Lung (tissue), 12 donors: ENCODE measurements around the gene TBCCD1. TPM values are rescaled to one million over a fixed set of nuclear protein-coding genes. Genes with fewer than 3 reads are reported as not detected.

Experiments
- ATAC-seq: fragments of 200-7000 bp; cut with Tn5 transposase; one replicate; pipeline ENCODE4 v1.9.1; 2020; ENCODE audit warnings: moderate number of reproducible peaks; ENCODE audit not compliant: insufficient read depth, low FRiP score
- DNase-seq, 3 donors: peaks; one replicate each; pipeline ENCODE4 v3.0.0-alpha.2; 2013 to 2017
- H3K27ac ChIP-seq, 2 donors: one replicate each; pipeline ENCODE4 v1.5.1; 2013; ENCODE audit warnings: mild to moderate bottlenecking in 2 of 2, moderate library complexity in 2 of 2, control low read depth in 1 of 2, inconsistent platforms in 1 of 2, low read depth in 1 of 2, low read length in 1 of 2
- H3K27me3 ChIP-seq, 3 donors: one replicate each; pipeline ENCODE4 v1.5.1; 2013; ENCODE audit warnings: low read length in 2 of 3; ENCODE audit not compliant: control insufficient read depth in 3 of 3, insufficient read depth in 3 of 3
- H3K36me3 ChIP-seq, 4 donors: one replicate each; pipeline ENCODE4 v1.5.1; 2013; ENCODE audit warnings: low read length in 4 of 4, mild to moderate bottlenecking in 1 of 4, moderate library complexity in 1 of 4; ENCODE audit not compliant: control insufficient read depth in 4 of 4, insufficient read depth in 4 of 4
- H3K4me1 ChIP-seq, 5 donors: one replicate each; pipeline ENCODE4 v1.5.1; 2013; ENCODE audit warnings: low read length in 5 of 5, mild to moderate bottlenecking in 2 of 5, moderate library complexity in 1 of 5; ENCODE audit not compliant: control insufficient read depth in 5 of 5, insufficient read depth in 5 of 5
- H3K4me3 ChIP-seq: one replicate; pipeline ENCODE4 v1.5.1; 2013; ENCODE audit warnings: mild to moderate bottlenecking, control low read depth, moderate library complexity
- H3K9ac ChIP-seq, 2 donors: one replicate each; pipeline ENCODE4 v1.5.1; 2013; ENCODE audit warnings: low read length in 2 of 2, control low read depth in 1 of 2; ENCODE audit not compliant: insufficient read depth in 1 of 2
- H3K9me3 ChIP-seq, 4 donors: one replicate each; pipeline ENCODE4 v1.5.1; 2013; ENCODE audit warnings: low read length in 3 of 4, mild to moderate bottlenecking in 1 of 4, moderate library complexity in 1 of 4; ENCODE audit not compliant: control insufficient read depth in 4 of 4, insufficient read depth in 3 of 4
- WGBS, 2 donors: extraction: QIAGEN DNeasy Blood & Tissue Kit; methylation state at CpG; one replicate each; pipeline ENCODE4 v1.1.7; 2013; 5-methylcytosine and 5-hydroxymethylcytosine counted together
- polyA plus RNA-seq, 2 donors: library from polyadenylated mRNA; stranded (reverse); fragments of 200-250 nt; gene quantifications; one replicate each; pipeline ENCODE4 v1.2.1, GENCODE V29; 2013
- total RNA-seq, 2 donors: library from RNA; depleted of rRNA in 1 of 2; stranded (reverse); fragments of >200 nt in 1 of 2; gene quantifications; one replicate each; pipeline ENCODE4 v1.2.1, GENCODE V29; 2014 to 2021
- TF ChIP-seq, protein P1 (sequence below): IDR thresholded peaks from 2 replicates; pipeline ENCODE4 v1.5.1; 2012; ENCODE audit warnings: mild to moderate bottlenecking; ENCODE audit errors: control extremely low read depth, extremely low read depth
- donor health status: control.
- donor health status: control.
- donor health status: Bipolar disorder and iron deficiency.
- donor health status: healthy.
- donor health status: DM: yes; HTN: yes; CAD: no.

TBCCD1 gene
- total and polyA plus RNA-seq, 4 donors = 3.2 to 17.3 (median 7.5) TPM

DNA sequence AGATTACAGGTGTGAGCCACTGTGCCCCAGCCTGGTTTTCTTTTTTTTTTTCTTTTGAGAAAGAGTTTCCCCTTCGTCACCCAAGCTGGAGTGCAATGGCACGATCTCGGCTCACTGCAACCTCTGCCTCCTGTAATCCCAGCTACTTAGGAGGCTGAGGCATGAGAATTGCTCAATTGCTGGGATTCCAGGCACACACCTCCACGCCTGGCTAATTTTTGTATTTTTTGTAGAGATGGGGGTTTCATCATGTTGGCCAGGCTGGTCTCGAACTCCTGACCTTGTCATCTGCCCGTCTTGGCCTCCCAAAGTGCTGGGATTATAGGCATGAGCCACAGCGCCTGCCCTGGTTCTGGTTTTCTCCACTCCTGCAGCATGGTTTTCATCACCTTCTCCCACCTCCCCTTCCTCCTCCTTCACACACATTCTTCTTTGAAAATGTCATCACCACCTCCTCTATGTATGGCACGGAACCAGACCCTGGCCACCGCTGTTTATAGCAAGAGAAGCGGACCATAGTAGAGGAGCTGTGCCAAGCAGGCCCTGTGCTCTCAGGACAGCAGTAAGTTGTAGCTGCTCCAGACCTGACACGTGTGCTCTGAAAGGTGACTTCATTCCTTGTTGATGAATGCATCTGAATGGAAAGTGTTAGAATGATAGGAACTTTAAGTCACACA is 31.1 kb upstream of the TBCCD1 start:
- TF ChIP-seq, protein P1, sequence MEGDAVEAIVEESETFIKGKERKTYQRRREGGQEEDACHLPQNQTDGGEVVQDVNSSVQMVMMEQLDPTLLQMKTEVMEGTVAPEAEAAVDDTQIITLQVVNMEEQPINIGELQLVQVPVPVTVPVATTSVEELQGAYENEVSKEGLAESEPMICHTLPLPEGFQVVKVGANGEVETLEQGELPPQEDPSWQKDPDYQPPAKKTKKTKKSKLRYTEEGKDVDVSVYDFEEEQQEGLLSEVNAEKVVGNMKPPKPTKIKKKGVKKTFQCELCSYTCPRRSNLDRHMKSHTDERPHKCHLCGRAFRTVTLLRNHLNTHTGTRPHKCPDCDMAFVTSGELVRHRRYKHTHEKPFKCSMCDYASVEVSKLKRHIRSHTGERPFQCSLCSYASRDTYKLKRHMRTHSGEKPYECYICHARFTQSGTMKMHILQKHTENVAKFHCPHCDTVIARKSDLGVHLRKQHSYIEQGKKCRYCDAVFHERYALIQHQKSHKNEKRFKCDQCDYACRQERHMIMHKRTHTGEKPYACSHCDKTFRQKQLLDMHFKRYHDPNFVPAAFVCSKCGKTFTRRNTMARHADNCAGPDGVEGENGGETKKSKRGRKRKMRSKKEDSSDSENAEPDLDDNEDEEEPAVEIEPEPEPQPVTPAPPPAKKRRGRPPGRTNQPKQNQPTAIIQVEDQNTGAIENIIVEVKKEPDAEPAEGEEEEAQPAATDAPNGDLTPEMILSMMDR = no peak
- no peak for ATAC-seq

DNA sequence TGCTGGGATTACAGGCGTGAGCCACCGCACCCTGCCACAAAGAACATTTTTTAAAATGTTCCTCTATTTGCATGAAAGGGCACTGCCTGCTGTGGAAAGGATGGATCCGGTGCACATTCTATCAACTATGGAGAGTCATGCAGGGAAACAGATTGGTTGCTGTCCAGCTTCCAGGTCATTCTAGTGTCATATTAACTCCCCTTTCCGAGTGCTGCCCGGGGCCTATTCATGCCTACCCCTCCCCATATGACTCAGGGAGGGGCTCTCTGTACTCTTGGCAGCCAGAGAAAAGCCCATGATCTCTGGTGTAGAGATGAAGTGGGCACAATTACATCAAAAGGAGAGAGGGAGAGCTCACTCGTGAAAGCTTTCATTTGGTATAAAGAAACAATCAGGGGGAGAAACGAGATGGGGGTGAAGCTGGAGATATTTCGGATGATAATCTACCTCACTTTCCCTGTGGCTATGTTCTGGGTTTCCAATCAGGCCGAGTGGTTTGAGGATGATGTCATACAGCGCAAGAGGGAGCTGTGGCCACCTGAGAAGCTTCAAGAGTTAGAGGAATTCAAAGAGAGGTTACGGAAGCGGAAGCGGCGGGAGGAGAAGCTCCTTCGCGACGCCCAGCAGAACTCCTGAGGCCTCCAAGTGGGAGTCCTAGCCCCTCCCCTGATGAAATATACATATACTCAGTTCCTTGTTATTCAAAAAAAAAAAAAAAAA is 29.6 kb upstream of the TBCCD1 start:
- Histone ChIP-seq H3K4me3 (no peak overlapping the region), H3K27ac (no peak overlapping the region), H3K9me3 (no peaks in the 10 kb centered on the region), H3K9ac (no peak overlapping the region), H3K4me1 (peaks cover 0 to 2% (median 0%) of the 10 kb centered on the region in 5 donors), H3K27me3 (no peaks in the 10 kb centered on the region), H3K36me3 (no peaks in the 10 kb centered on the region)
- TF ChIP-seq, protein P1 = no peak
- ATAC-seq = peak; percentile 67
- peak; percentile 47 to 63 (median 61) for DNase-seq
- WGBS, 2 donors = 53 to 74% methylated on average over 17 of the region's 17 CpGs

More for the DNA sequence above, 31.1 kb upstream of the TBCCD1 start:
- 76 to 89% methylated on average over 11 of the region's 11 CpGs for WGBS, 2 donors
- no peak overlapping the region for H3K27ac ChIP-seq
- DNase-seq = no peak
- H3K27me3 ChIP-seq = no peaks in the 10 kb centered on the region
- H3K9ac ChIP-seq = no peak overlapping the region
- H3K4me1 ChIP-seq = peaks cover 0 to 2% (median 0%) of the 10 kb centered on the region in 5 donors
- no peaks in the 10 kb centered on the region for H3K36me3 ChIP-seq
- H3K9me3 ChIP-seq = no peaks in the 10 kb centered on the region
- H3K4me3 ChIP-seq = no peak overlapping the region

DNA sequence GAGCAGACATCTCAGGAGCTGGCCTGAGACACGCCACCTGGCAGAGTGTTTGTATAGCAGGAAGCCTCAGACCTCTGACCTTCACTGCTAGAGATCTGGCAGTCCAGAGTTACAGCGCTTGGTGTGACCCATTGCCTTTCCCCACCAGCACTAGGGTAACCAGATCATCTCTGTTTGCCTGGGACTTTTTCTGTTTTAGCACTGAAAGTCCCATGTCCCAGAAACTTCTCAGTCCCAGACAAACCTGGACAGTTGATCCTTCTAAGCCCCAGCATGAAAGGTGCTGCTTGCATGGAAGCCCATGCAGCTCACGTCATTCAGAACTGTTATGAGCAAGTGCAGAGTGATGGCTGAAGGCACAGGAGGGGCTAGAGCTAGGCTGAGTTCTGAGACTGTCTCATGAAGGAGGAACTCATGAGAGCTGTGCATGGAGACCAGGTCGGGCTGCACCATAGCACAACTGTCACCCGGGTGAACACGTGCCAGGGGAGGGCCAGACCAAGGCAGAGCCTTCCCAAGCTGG is 27.5 kb upstream of the TBCCD1 start:
- Histone ChIP-seq H3K9ac (no peak overlapping the region), H3K27me3 (no peaks in the 10 kb centered on the region), H3K36me3 (no peaks in the 10 kb centered on the region), H3K4me3 (no peak overlapping the region), H3K27ac (no peak overlapping the region), H3K4me1 (peaks cover 0 to 2% (median 0%) of the 10 kb centered on the region in 5 donors), H3K9me3 (no peaks in the 10 kb centered on the region)
- ATAC-seq (no peak), DNase-seq (no peak)
- TF ChIP-seq, protein P1 = no peak
- 79 to 83% methylated on average over 6 of the region's 6 CpGs for WGBS, 2 donors
